AG08396 (cell line): ENCODE measurements around the gene KISS1.
A peak's percentile ranks its signal among the peaks of the same experiment; 100 is the strongest.

Experiments used
- DNase-seq: peaks from one replicate; pipeline ENCODE4 v3.0.0; 2012; ENCODE audit warnings: low spot score, mixed read lengths

Gene KISS1

GRCh38 chr1:204217648-204218000 lies 21.3 kb upstream of the KISS1 start:
- DNase-seq = no peak

- DNase-seq = no peak
Observed at GRCh38 chr1:204216880-204217647, 20.8 kb upstream of the KISS1 start.

GRCh38 chr1:204216236-204216635 lies 19.9 kb upstream of the KISS1 start:
- no peak for DNase-seq

GRCh38 chr1:204213668-204214662 lies 17.7 kb upstream of the KISS1 start, which contains the start of gene GOLT1A:
GOLT1A (minus strand) TSS chr1:204213988; CDS start chr1:204213906, 82 bp downstream.
- peak; percentile 66 for DNase-seq

GRCh38 chr1:204212715-204213114 lies 16.4 kb upstream of the KISS1 start:
- no peak for DNase-seq

GRCh38 chr1:204211046-204211445 lies 14.8 kb upstream of the KISS1 start:
- DNase-seq = no peak

GRCh38 chr1:204207136-204207616 lies 10.9 kb upstream of the KISS1 start:
- DNase-seq = peak; percentile 80

GRCh38 chr1:204206121-204206520 lies 9.8 kb upstream of the KISS1 start:
- peak; percentile 46 for DNase-seq

- no peak for DNase-seq
Observed at GRCh38 chr1:204205486-204205885, 9.2 kb upstream of the KISS1 start.

GRCh38 chr1:204204944-204205343 lies 8.7 kb upstream of the KISS1 start:
- DNase-seq = no peak

GRCh38 chr1:204203206-204203767 lies 7.0 kb upstream of the KISS1 start:
- DNase-seq = no peak

GRCh38 chr1:204202481-204202880 lies 6.2 kb upstream of the KISS1 start:
- no peak for DNase-seq

GRCh38 chr1:204201348-204202040 lies 5.2 kb upstream of the KISS1 start:
- no peak for DNase-seq

GRCh38 chr1:204199579-204199978 lies 3.3 kb upstream of the KISS1 start:
- no peak for DNase-seq

- peak; percentile 87 for DNase-seq
Observed at GRCh38 chr1:204198348-204199340, 2.4 kb upstream of the KISS1 start.

- no peak for DNase-seq
Observed at GRCh38 chr1:204197068-204197467, 777 bp upstream of the KISS1 start.

- no peak for DNase-seq
Observed at GRCh38 chr1:204194771-204195170, 1.5 kb downstream of the KISS1 start.

- no peak for DNase-seq
Observed at GRCh38 chr1:204194080-204194479, 2.2 kb downstream of the KISS1 start.

GRCh38 chr1:204192589-204193352 lies 3.5 kb downstream of the KISS1 start:
- DNase-seq = no peak

GRCh38 chr1:204192046-204192445 lies 4.2 kb downstream of the KISS1 start:
- no peak for DNase-seq
